GM18508 (cell line): ENCODE data around the gene LARP4B.

Source experiments
- ATAC-seq: cut with Tn5 transposase; IDR thresholded peaks from one replicate; pipeline ENCODE4 v1.9.1; 2021; ENCODE audit warnings: moderate number of reproducible peaks; ENCODE audit not compliant: insufficient read depth, unreplicated experiment

The LARP4B gene

GRCh38 chr10:876438-876837, 55.1 kb downstream of the LARP4B start:
- no peak for ATAC-seq

GRCh38 chr10:873020-873419, 58.5 kb downstream of the LARP4B start:
- ATAC-seq = no peak

GRCh38 chr10:871951-872403, 59.5 kb downstream of the LARP4B start:
- no peak for ATAC-seq

GRCh38 chr10:870564-871166, 60.8 kb downstream of the LARP4B start:
- no peak for ATAC-seq

- ATAC-seq = no peak
These were observed 62.3 kb downstream of the LARP4B start for GRCh38 chr10:869171-869570.

- ATAC-seq = no peak
These were observed 63.7 kb downstream of the LARP4B start for GRCh38 chr10:867807-868206.

GRCh38 chr10:866577-866941, 64.9 kb downstream of the LARP4B start:
- no peak for ATAC-seq

GRCh38 chr10:865924-866576, 65.5 kb downstream of the LARP4B start:
- ATAC-seq = no peak

- no peak for ATAC-seq
These were observed 66.2 kb downstream of the LARP4B start for GRCh38 chr10:865257-865656.

- no peak for ATAC-seq
These were observed 71.0 kb downstream of the LARP4B start for GRCh38 chr10:860519-860918.

GRCh38 chr10:856416-857157, 74.9 kb downstream of the LARP4B start:
- ATAC-seq = no peak

- ATAC-seq = no peak
These were observed 75.8 kb downstream of the LARP4B start for GRCh38 chr10:855671-856070.

- ATAC-seq = no peak
These were observed 76.4 kb downstream of the LARP4B start for GRCh38 chr10:855079-855478.

GRCh38 chr10:853017-853416, 78.5 kb downstream of the LARP4B start:
- no peak for ATAC-seq

- no peak for ATAC-seq
These were observed 79.1 kb downstream of the LARP4B start for GRCh38 chr10:852386-852785.

GRCh38 chr10:851901-852300, 79.6 kb downstream of the LARP4B start:
- peak; percentile 68 for ATAC-seq

- ATAC-seq = no peak
These were observed 81.4 kb downstream of the LARP4B start for GRCh38 chr10:850093-850492.

GRCh38 chr10:847868-848267, 83.6 kb downstream of the LARP4B start:
- no peak for ATAC-seq

- no peak for ATAC-seq
These were observed 85.3 kb downstream of the LARP4B start for GRCh38 chr10:846126-846685.

GRCh38 chr10:845526-845925, 86.0 kb downstream of the LARP4B start:
- ATAC-seq = no peak

- ATAC-seq = no peak
These were observed 87.0 kb downstream of the LARP4B start for GRCh38 chr10:844552-844951.
